Stimulated activated CD8-positive, alpha-beta memory T cell treated with anti-CD3 and anti-CD28 coated beads, Interleukin-2, amount 100 ng/mL, for 1 hour (primary cell): Measurements from ENCODE around the gene VHLL.
"Not testable (repeated sequence)": the region's sequence is repeated elsewhere in the genome, so short reads cannot be mapped to it uniquely, and the experiment has no call there.

Experiments
- DNase-seq, 2 donors: peaks; one replicate each; pipeline ENCODE4 v3.0.0-alpha.2; 2020; ENCODE audit warnings: low read depth in 2 of 2

VHLL gene

GRCh38 chr1:156298852-156299357 is at the start of gene VHLL:
Gene VHLL, minus strand, starts transcription at chr1:156299307. Its CDS starts 118 bp downstream, at chr1:156299189.
- no peak for DNase-seq

- no peak for DNase-seq
These were observed 48.2 kb upstream of the VHLL start for GRCh38 chr1:156347331-156347730.

GRCh38 chr1:156346636-156347035 is 47.5 kb upstream of the VHLL start:
- DNase-seq: no peak

GRCh38 chr1:156346035-156346434 is 46.9 kb upstream of the VHLL start:
- DNase-seq: not testable (repeated sequence)

GRCh38 chr1:156344409-156344808 is 45.3 kb upstream of the VHLL start:
- no peak for DNase-seq

- no peak for DNase-seq
These were observed 43.3 kb upstream of the VHLL start for GRCh38 chr1:156342166-156342955.

GRCh38 chr1:156338180-156338976 is 39.3 kb upstream of the VHLL start, which contains the start of the genes CCT3 and TSACC:
Gene CCT3, minus strand, starts transcription at chr1:156338292. Its CDS starts 108 bp downstream, at chr1:156338184.
Gene TSACC, plus strand, starts transcription at chr1:156338526. Its CDS starts 1,232 bp downstream, at chr1:156339758.
- peak; percentile 97 to 99 for DNase-seq

GRCh38 chr1:156337888-156338179 is 38.7 kb upstream of the VHLL start:
- no peak for DNase-seq

- no peak for DNase-seq
These were observed 38.2 kb upstream of the VHLL start for GRCh38 chr1:156337052-156337887.

- DNase-seq: no peak
These were observed 37.1 kb upstream of the VHLL start for GRCh38 chr1:156336242-156336641.

- not testable (repeated sequence) for DNase-seq
These were observed 24.1 kb upstream of the VHLL start for GRCh38 chr1:156323179-156323578.

GRCh38 chr1:156320560-156320959 is 21.5 kb upstream of the VHLL start:
- no peak for DNase-seq

GRCh38 chr1:156319664-156320063 is 20.6 kb upstream of the VHLL start:
- no peak for DNase-seq

- DNase-seq: no peak
These were observed 17.8 kb upstream of the VHLL start for GRCh38 chr1:156316909-156317308.

GRCh38 chr1:156310962-156311361 is 11.9 kb upstream of the VHLL start:
- DNase-seq: no peak

- no peak for DNase-seq
These were observed 9.0 kb upstream of the VHLL start for GRCh38 chr1:156308078-156308477.

GRCh38 chr1:156305215-156305614 is 6.1 kb upstream of the VHLL start:
- DNase-seq: no peak

GRCh38 chr1:156303241-156303640 is 4.1 kb upstream of the VHLL start:
- no peak for DNase-seq

GRCh38 chr1:156295391-156295947 is 3.6 kb downstream of the VHLL start, which contains the start of gene GLMP:
Gene GLMP, minus strand, starts transcription at chr1:156295679. Its CDS starts 34 bp downstream, at chr1:156295645.
- peak; percentile 24 to 25 for DNase-seq

- DNase-seq: no peak
These were observed 5.2 kb downstream of the VHLL start for GRCh38 chr1:156293895-156294294.

GRCh38 chr1:156293098-156293434 is 6.0 kb downstream of the VHLL start:
- no peak for DNase-seq
